ENCODE measurements around the gene MED13L.

DNA sequence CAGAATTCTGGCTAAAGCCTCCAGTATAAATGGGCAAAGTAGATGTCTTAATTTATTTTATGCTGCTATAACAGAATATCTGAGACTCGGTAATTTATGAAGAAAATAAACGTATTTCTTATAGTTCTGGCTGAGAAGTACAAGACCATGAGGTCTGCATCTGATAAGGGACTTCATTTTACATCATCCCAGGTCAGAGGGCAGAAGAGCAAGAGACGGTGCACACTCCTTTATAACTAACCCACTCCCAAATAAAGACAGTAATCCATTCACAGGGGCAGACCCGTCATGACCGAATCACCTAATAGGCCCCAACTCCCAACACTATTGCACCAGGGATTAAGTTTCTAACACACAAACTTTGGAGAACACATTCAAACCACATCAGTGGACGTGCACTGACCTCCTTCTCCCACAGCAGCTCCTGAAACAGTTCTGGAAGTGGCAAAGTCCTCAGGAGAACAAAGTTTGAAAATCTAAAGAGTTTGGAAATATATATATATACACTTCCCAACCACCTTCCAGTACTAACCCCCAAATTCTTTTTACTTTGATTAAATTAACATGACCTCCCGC is 116.5 kb downstream of the MED13L start:
- TF ChIP-seq EZH2 (IDR thresholded peaks at IDR 0.05; ENCODE audit: borderline replicate concordance, insufficient read depth, low read depth, low read length, poor library complexity, severe bottlenecking) = no peak
- TF ChIP-seq, protein P1, sequence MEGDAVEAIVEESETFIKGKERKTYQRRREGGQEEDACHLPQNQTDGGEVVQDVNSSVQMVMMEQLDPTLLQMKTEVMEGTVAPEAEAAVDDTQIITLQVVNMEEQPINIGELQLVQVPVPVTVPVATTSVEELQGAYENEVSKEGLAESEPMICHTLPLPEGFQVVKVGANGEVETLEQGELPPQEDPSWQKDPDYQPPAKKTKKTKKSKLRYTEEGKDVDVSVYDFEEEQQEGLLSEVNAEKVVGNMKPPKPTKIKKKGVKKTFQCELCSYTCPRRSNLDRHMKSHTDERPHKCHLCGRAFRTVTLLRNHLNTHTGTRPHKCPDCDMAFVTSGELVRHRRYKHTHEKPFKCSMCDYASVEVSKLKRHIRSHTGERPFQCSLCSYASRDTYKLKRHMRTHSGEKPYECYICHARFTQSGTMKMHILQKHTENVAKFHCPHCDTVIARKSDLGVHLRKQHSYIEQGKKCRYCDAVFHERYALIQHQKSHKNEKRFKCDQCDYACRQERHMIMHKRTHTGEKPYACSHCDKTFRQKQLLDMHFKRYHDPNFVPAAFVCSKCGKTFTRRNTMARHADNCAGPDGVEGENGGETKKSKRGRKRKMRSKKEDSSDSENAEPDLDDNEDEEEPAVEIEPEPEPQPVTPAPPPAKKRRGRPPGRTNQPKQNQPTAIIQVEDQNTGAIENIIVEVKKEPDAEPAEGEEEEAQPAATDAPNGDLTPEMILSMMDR (IDR thresholded peaks at IDR 0.05) = no peak

Data from B cell (primary cell).